ENCODE data around the gene RMI2. TPM values are rescaled to one million over a fixed set of nuclear protein-coding genes. Genes with fewer than 3 reads are reported as not detected.
A peak's percentile ranks its signal among the peaks of the same experiment; 100 is the strongest.

The RMI2 gene
- total RNA-seq, 1 experiment from 2014 or later, result 11.1 TPM

GRCh38 chr16:11395008-11395948, 50.0 kb downstream of the RMI2 start:
- Histone ChIP-seq H3K27me3 (ENCODE audit: control insufficient read depth, insufficient read depth, low read length) (no peaks in the 10 kb centered on the region), H3K4me1 (ENCODE audit: control insufficient read depth, insufficient read depth, low read length) (no peaks in the 10 kb centered on the region), H3K27ac (ENCODE audit: low read length) (no peak overlapping the region), H3K36me3 (ENCODE audit: control insufficient read depth, insufficient read depth, low read length) (no peaks in the 10 kb centered on the region), H3K9me3 (ENCODE audit: control insufficient read depth, insufficient read depth, low read depth, low read length) (no peaks in the 10 kb centered on the region), H3K4me3 (ENCODE audit: low read depth in 2 of 2, low read length in 2 of 2) (no peak overlapping the region)
- CTCF ChIA-PET, result interaction anchor here (0.6 to 1.2 kb wide), 2 partner anchors 20 to 137 kb away, joined by 4 to 8 read pairs; no protein-coding TSS in a partner anchor
- no TSS peak for BruUV-seq (replicated peaks)
- in situ Hi-C loops (cut with HindIII; ENCODE audit: low pct_unique_long_range_greater_than_20kb, low sequenced_read_pairs), result no loop called here
- POLR2A ChIA-PET, result no interaction called here
- TF ChIP-seq CTCF (IDR thresholded peaks at IDR 0.05) (peak; percentile 30), TCF7L2 (IDR thresholded peaks at IDR 0.05; ENCODE audit: low read depth, low read length) (no peak)
- ATAC-seq, result 0 out of 2 replicates have a peak, but pooled peaks have one; percentile 39
- no peak for DNase-seq (ENCODE audit: low read depth, low spot score)
- intact Hi-C loops (cut with micrococcal nuclease; ENCODE audit: unreplicated experiment), result no loop called here

- ATAC-seq, result peak; percentile 33
- DNase-seq (ENCODE audit: low read depth, low spot score), result no peak
- H3K9me3 ChIP-seq (ENCODE audit: control insufficient read depth, insufficient read depth, low read depth, low read length), result no peaks in the 10 kb centered on the region
- CTCF ChIA-PET, result interaction anchor here (1.2 to 1.6 kb wide), 2 partner anchors 9 to 136 kb away, joined by 4 to 8 read pairs; no protein-coding TSS in a partner anchor
- H3K27ac ChIP-seq (ENCODE audit: low read length), result no peak overlapping the region
- no peaks in the 10 kb centered on the region for H3K27me3 ChIP-seq (ENCODE audit: control insufficient read depth, insufficient read depth, low read length)
- TF ChIP-seq TCF7L2 (IDR thresholded peaks at IDR 0.05; ENCODE audit: low read depth, low read length) (no peak), SIN3A (IDR thresholded peaks at IDR 0.05; ENCODE audit: borderline replicate concordance, insufficient read depth, low read depth, low read length) (no peak), POLR2AphosphoS5 (IDR thresholded peaks at IDR 0.05; ENCODE audit: low read depth, low read length) (no peak), REST (IDR thresholded peaks at IDR 0.05; ENCODE audit: insufficient read depth in 1 of 2, low read depth in 2 of 2, low read length in 1 of 2) (no peak), CTCF (IDR thresholded peaks at IDR 0.05) (no peak)
- no peaks in the 10 kb centered on the region for H3K36me3 ChIP-seq (ENCODE audit: control insufficient read depth, insufficient read depth, low read length)
- BruUV-seq (replicated peaks), result no TSS peak
- intact Hi-C loops (cut with micrococcal nuclease; ENCODE audit: unreplicated experiment), result loop anchor here (2.0 kb wide), 1 partner anchor 319 kb away; no protein-coding TSS in a partner anchor
- H3K4me3 ChIP-seq (ENCODE audit: low read depth in 2 of 2, low read length in 2 of 2), result no peak overlapping the region
- in situ Hi-C loops (cut with HindIII; ENCODE audit: low pct_unique_long_range_greater_than_20kb, low sequenced_read_pairs), result no loop called here
- no peaks in the 10 kb centered on the region for H3K4me1 ChIP-seq (ENCODE audit: control insufficient read depth, insufficient read depth, low read length)
- POLR2A ChIA-PET, result no interaction called here
Observed at GRCh38 chr16:11395949-11396240, 50.6 kb downstream of the RMI2 start.
